ENCODE measurements around the gene GAD2. TPM values are rescaled to one million over a fixed set of nuclear protein-coding genes. Genes with fewer than 3 reads are reported as not detected.

GAD2 gene
- total RNA-seq, 1 donor from 2014 or later, result not detected

DNA sequence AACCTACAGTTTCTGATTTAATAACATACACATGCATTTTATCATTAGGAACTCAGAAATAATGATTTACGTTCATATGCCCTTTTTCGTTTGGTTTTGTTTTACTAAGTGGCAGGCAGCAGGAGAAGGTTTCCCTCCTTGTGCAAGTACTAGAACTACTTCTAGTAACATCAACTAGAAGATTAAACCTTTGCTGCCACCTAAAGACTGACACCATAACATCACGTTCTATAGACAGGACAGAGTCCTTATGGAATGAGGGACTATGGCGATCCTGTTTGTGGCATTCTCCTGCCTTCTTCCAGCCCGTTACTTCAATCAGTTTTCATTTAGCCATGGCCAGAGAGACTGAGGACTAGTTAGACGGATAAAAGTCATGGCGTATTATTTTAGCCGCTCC is 53.2 kb downstream of the GAD2 start:
- Histone ChIP-seq H3K27me3 (ENCODE audit: control insufficient read depth, insufficient read depth, low read length) (no peaks in the 10 kb centered on the region), H3K4me3 (ENCODE audit: low read depth, low read length) (no peak overlapping the region), H3K36me3 (ENCODE audit: control insufficient read depth, insufficient read depth, low read length) (no peaks in the 10 kb centered on the region)
- peak; percentile 16 for DNase-seq (ENCODE audit: low read depth)
- FAIRE-seq, result no peak
- TF ChIP-seq, protein P1, sequence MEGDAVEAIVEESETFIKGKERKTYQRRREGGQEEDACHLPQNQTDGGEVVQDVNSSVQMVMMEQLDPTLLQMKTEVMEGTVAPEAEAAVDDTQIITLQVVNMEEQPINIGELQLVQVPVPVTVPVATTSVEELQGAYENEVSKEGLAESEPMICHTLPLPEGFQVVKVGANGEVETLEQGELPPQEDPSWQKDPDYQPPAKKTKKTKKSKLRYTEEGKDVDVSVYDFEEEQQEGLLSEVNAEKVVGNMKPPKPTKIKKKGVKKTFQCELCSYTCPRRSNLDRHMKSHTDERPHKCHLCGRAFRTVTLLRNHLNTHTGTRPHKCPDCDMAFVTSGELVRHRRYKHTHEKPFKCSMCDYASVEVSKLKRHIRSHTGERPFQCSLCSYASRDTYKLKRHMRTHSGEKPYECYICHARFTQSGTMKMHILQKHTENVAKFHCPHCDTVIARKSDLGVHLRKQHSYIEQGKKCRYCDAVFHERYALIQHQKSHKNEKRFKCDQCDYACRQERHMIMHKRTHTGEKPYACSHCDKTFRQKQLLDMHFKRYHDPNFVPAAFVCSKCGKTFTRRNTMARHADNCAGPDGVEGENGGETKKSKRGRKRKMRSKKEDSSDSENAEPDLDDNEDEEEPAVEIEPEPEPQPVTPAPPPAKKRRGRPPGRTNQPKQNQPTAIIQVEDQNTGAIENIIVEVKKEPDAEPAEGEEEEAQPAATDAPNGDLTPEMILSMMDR (IDR thresholded peaks at IDR 0.05; ENCODE audit: insufficient read depth, low read length, severe bottlenecking), result peak; percentile 5

DNA sequence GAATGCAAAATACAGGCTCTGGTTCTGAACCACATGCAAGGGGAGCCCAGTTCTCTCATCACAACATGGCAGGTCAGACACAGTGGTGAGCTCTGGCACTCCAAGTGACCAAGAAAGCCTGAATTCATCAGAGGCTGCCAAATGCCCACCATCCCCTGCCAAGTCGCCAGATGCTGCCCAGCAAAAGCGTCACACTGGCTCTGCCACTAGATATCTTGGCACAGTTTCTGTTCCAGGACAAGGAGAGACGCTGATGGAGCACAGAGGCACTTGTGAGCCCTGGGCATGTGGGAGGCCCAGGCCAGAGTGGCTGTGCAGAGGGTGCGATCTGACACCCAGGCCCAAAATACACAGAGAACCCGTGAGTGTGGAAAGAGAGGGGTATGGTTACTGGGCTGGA is 57.8 kb downstream of the GAD2 start:
- Histone ChIP-seq H3K36me3 (ENCODE audit: control insufficient read depth, insufficient read depth, low read length) (no peaks in the 10 kb centered on the region), H3K4me3 (ENCODE audit: low read depth, low read length) (no peak overlapping the region), H3K27me3 (ENCODE audit: control insufficient read depth, insufficient read depth, low read length) (no peaks in the 10 kb centered on the region)
- DNase-seq (ENCODE audit: low read depth) (no peak), FAIRE-seq (no peak)
- TF ChIP-seq, protein P1 (IDR thresholded peaks at IDR 0.05; ENCODE audit: insufficient read depth, low read length, severe bottlenecking), result no peak

DNA sequence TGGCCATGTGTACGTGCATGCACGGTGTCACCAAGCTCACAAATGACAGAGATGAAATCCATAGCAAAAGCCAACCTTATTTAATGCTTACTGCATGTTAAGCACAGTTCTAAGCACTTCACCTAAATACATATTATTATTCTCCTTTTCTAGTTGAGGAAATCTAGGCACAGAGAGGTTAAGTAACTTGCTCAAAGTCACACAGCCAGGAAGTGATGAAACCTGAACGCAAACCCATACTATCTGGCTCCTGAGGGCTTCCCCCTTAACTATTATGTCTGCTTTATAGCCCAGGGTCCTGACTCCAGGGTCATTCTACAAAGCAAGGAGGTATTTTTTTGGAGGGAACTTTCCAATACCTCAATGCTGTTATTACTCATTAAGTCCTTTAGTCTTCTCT is 61.7 kb downstream of the GAD2 start:
- TF ChIP-seq, protein P1 (IDR thresholded peaks at IDR 0.05; ENCODE audit: insufficient read depth, low read length, severe bottlenecking), result no peak
- no peak for FAIRE-seq
- no peak overlapping the region for H3K4me3 ChIP-seq (ENCODE audit: low read depth, low read length)

DNA sequence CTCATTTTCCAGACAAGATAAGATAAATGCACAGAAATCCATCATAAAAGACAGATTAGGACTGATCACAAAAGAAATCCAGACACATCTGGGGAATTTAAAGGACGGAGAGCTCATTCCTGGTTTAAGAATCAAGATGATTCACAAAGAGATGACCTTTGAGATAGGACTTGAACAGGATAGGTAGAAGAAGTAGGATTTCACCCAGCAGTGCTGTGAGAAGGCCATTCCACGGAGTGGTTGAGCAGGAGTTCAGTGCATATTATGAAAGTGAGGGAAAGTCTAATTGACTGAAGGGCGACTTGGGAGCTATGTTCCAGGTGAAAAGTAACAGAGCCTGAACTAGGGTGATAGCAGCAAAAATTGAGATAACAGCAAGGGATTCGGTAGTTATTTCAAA is 73.7 kb downstream of the GAD2 start:
- no peaks in the 10 kb centered on the region for H3K36me3 ChIP-seq (ENCODE audit: control insufficient read depth, insufficient read depth, low read length)
- TF ChIP-seq, protein P1 (IDR thresholded peaks at IDR 0.05; ENCODE audit: insufficient read depth, low read length, severe bottlenecking), result no peak
- FAIRE-seq (no peak), DNase-seq (ENCODE audit: low read depth) (no peak)
- H3K27me3 ChIP-seq (ENCODE audit: control insufficient read depth, insufficient read depth, low read length), result no peaks in the 10 kb centered on the region
- H3K4me3 ChIP-seq (ENCODE audit: low read depth, low read length), result no peak overlapping the region

More for the DNA sequence above, 61.7 kb downstream of the GAD2 start:
- DNase-seq (ENCODE audit: low read depth), result no peak
- Histone ChIP-seq H3K27me3 (ENCODE audit: control insufficient read depth, insufficient read depth, low read length) (no peaks in the 10 kb centered on the region), H3K36me3 (ENCODE audit: control insufficient read depth, insufficient read depth, low read length) (no peaks in the 10 kb centered on the region)

DNA sequence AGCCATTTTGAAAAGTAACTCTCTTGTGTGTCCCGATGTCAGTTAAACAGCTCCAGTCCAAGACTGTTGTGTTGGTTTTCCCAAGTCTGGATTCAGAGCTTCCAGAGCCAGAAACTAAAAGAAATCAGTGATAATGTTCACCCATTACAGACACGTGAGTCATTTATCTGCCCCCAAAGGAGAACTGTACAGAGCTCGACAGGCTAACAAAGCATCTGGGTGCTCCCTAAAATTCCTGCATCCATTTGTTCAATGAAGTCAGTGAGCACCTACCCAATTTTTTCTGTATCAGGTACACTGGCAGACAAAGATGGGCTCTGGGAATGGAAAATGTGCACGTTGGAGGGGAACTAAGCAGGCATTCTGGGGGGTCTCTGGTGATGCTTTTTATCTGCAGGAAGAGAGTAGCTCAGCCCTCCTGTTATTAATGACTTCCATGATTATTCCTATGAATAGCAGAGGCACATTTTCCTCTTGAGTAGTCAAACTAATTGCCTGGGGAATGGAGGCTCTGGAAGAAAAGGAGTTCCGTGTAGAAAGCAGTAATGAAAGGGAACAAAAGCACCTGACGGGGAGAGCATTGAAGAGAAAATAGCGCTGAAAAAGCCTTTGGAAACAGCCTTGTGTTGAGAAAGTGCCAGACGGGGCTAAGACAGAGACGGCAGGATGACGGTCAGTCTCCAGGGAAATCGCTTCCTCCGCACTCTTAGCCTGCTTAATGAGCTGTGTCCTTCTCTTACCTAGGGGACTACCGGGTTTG is 75.3 kb downstream of the GAD2 start:
- TF ChIP-seq, protein P1 (IDR thresholded peaks at IDR 0.05; ENCODE audit: insufficient read depth, low read length, severe bottlenecking), result no peak
- DNase-seq (ENCODE audit: low read depth) (no peak), FAIRE-seq (no peak)
- Histone ChIP-seq H3K27me3 (ENCODE audit: control insufficient read depth, insufficient read depth, low read length) (no peaks in the 10 kb centered on the region), H3K36me3 (ENCODE audit: control insufficient read depth, insufficient read depth, low read length) (no peaks in the 10 kb centered on the region), H3K4me3 (ENCODE audit: low read depth, low read length) (no peak overlapping the region)

DNA sequence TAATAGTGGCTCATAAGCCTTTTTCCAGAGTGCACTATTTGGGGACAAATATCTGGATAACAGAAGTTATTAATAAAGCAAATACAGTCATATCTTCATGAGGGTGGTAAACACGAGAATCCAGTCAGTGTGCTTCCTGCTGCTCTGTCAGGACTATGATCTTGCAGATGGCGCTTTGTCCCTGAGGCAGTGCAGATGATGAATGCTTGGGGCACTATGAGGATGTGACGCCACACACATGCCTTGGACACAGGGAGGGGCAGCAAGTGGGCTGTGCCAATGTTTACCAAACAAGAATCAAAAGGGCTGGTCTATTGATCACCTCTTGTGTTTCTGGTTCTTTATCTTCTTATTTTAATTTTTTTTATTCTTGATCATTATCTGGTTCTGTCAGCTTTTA is 79.8 kb downstream of the GAD2 start:
- H3K4me3 ChIP-seq (ENCODE audit: low read depth, low read length), result no peak overlapping the region
- no peak for FAIRE-seq
- no peaks in the 10 kb centered on the region for H3K36me3 ChIP-seq (ENCODE audit: control insufficient read depth, insufficient read depth, low read length)
- DNase-seq (ENCODE audit: low read depth), result no peak
- TF ChIP-seq, protein P1 (IDR thresholded peaks at IDR 0.05; ENCODE audit: insufficient read depth, low read length, severe bottlenecking), result no peak
- H3K27me3 ChIP-seq (ENCODE audit: control insufficient read depth, insufficient read depth, low read length), result no peaks in the 10 kb centered on the region
